NT2/D1 (cell line): Measurements from ENCODE around the gene EGFR.

ENCODE experiments used
- DNase-seq: peaks from one replicate; pipeline ENCODE4 v3.0.0-alpha.2; 2011; ENCODE audit warnings: low read depth, low spot score
- H3K27me3 ChIP-seq: 2 replicates; pipeline ENCODE4 v1.6.0; 2011; ENCODE audit warnings: mild to moderate bottlenecking; ENCODE audit not compliant: insufficient read length, insufficient read depth
- H3K36me3 ChIP-seq: 2 replicates; pipeline ENCODE4 v1.6.1; 2011; ENCODE audit warnings: mild to moderate bottlenecking, low read length, mixed read lengths; ENCODE audit not compliant: insufficient read depth, insufficient read length
- H3K4me1 ChIP-seq: 2 replicates; pipeline ENCODE4 v1.5.1; 2011; ENCODE audit not compliant: insufficient read depth, insufficient read length
- H3K4me3 ChIP-seq: 2 replicates; pipeline ENCODE4 v1.5.1; 2011; ENCODE audit warnings: low read depth; ENCODE audit not compliant: insufficient read length
- H3K9ac ChIP-seq: 2 replicates; pipeline ENCODE4 v1.6.0; 2011; ENCODE audit warnings: low read depth; ENCODE audit not compliant: insufficient read length
- H3K9me3 ChIP-seq: 2 replicates; pipeline ENCODE4 v1.5.1; 2011; ENCODE audit warnings: mild to moderate bottlenecking, low read length; ENCODE audit not compliant: insufficient read depth
- SUZ12 ChIP-seq: IDR thresholded peaks from 2 replicates; pipeline ENCODE4 v1.6.1; 2011; ENCODE audit not compliant: insufficient read length, insufficient read depth; ENCODE audit errors: extremely low read depth
- YY1 ChIP-seq: IDR thresholded peaks from 2 replicates; pipeline ENCODE4 v1.6.1; 2011; ENCODE audit not compliant: insufficient read length, insufficient read depth
- ZNF274 ChIP-seq: IDR thresholded peaks from 2 replicates; pipeline ENCODE4 v1.6.1; 2011; ENCODE audit warnings: mild to moderate bottlenecking, low read depth, low read length

EGFR gene

GRCh38 chr7:55212838-55213237, 194.0 kb downstream of the EGFR start:
- TF ChIP-seq SUZ12 (no peak), ZNF274 (no peak), YY1 (no peak)
- Histone ChIP-seq H3K4me1 (peaks cover 5% of the 10 kb centered on the region), H3K27me3 (no peaks in the 10 kb centered on the region), H3K4me3 (no peak overlapping the region), H3K9me3 (no peaks in the 10 kb centered on the region), H3K9ac (no peak overlapping the region), H3K36me3 (peaks cover 11% of the 10 kb centered on the region)
- no peak for DNase-seq

DNA sequence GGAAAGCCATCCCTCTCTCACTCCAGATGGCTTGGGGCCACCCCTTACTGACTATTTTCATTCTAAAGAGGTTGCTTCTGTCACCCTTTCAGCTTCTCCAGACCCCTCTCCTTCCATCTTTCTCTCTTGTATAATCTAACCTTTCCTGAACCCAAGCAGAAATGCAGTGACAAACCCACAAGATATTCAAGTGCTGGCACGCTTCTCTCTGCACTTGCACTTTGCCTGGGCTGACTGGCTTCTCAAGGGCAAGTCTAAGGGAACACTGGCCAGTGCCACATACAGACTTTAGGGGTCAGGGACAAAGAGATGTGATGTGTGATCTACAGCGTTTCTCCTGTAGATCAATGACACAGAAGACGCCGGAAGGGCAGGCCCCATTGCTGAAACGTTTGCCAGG, 195.9 kb downstream of the EGFR start:
- TF ChIP-seq YY1 (no peak), ZNF274 (no peak), SUZ12 (no peak)
- no peaks in the 10 kb centered on the region for H3K27me3 ChIP-seq
- peaks cover 5% of the 10 kb centered on the region for H3K4me1 ChIP-seq
- no peak overlapping the region for H3K9ac ChIP-seq
- DNase-seq: no peak
- no peaks in the 10 kb centered on the region for H3K36me3 ChIP-seq
- H3K4me3 ChIP-seq: no peak overlapping the region
- H3K9me3 ChIP-seq: no peaks in the 10 kb centered on the region

GRCh38 chr7:55223023-55223422, 204.2 kb downstream of the EGFR start:
- no peak overlapping the region for H3K4me3 ChIP-seq
- no peak overlapping the region for H3K9ac ChIP-seq
- H3K4me1 ChIP-seq: no peaks in the 10 kb centered on the region
- TF ChIP-seq ZNF274: no peak
- TF ChIP-seq YY1: no peak
- no peak for TF ChIP-seq SUZ12
- DNase-seq: no peak
- no peaks in the 10 kb centered on the region for H3K9me3 ChIP-seq
- H3K27me3 ChIP-seq: no peaks in the 10 kb centered on the region
- no peaks in the 10 kb centered on the region for H3K36me3 ChIP-seq

DNA sequence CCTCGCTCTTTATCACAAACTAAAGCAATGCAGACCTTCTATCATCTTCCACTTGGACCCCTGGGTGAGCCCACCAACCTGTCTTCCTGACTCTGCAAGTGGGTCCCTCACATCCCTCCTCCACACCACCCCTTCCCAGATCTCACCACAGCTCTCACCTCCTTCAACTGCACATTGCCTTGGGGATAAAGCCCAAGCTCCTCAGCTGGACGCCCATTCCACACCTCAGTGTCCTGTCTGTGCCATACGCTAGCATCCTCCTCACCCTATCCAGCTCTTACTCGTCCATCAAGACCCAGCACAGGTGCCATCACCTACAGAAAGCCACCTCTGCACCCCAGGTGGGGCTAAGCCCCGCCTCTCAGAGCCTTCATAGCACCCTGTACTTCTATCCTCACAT, 205.3 kb downstream of the EGFR start:
- Histone ChIP-seq H3K4me3 (no peak overlapping the region), H3K9me3 (0 out of 2 replicates have a peak, but pooled peaks cover 3% of the 10 kb centered on the region), H3K36me3 (no peaks in the 10 kb centered on the region), H3K27me3 (no peaks in the 10 kb centered on the region), H3K9ac (no peak overlapping the region), H3K4me1 (no peaks in the 10 kb centered on the region)
- DNase-seq: no peak
- TF ChIP-seq SUZ12 (no peak), ZNF274 (no peak), YY1 (no peak)

DNA sequence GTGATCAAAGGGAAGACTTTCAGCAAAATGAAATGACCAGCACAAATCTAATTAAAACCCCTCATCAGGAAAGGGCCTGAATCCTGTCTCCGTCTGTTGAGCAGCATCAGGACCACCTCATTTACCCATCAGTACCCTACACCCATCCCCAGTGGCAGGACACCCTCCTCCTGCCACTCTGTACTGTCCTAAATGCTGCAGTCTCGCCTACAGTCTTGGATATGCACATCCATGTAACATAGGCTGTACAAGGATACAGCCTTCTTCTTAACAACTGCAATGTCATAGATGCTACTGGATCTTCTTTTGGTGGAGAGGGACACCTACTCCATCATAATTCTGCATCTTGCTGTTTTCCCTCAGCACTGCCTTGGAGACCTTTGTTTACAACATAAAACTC, 206.0 kb downstream of the EGFR start:
- H3K4me1 ChIP-seq: no peaks in the 10 kb centered on the region
- H3K9ac ChIP-seq: no peak overlapping the region
- 0 out of 2 replicates have a peak, but pooled peaks cover 3% of the 10 kb centered on the region for H3K9me3 ChIP-seq
- TF ChIP-seq SUZ12: no peak
- TF ChIP-seq ZNF274: no peak
- no peak for TF ChIP-seq YY1
- no peaks in the 10 kb centered on the region for H3K27me3 ChIP-seq
- no peak overlapping the region for H3K4me3 ChIP-seq
- H3K36me3 ChIP-seq: no peaks in the 10 kb centered on the region
- no peak for DNase-seq

GRCh38 chr7:55230014-55230413, 211.2 kb downstream of the EGFR start:
- Histone ChIP-seq H3K4me1 (no peaks in the 10 kb centered on the region), H3K36me3 (no peaks in the 10 kb centered on the region)
- TF ChIP-seq SUZ12 (no peak), ZNF274 (no peak), YY1 (no peak)

GRCh38 chr7:55231736-55232280, 213.0 kb downstream of the EGFR start:
- H3K9ac ChIP-seq: no peak overlapping the region
- H3K4me3 ChIP-seq: no peak overlapping the region
- H3K36me3 ChIP-seq: no peaks in the 10 kb centered on the region
- 0 out of 2 replicates have a peak, but pooled peaks cover 3% of the 10 kb centered on the region for H3K9me3 ChIP-seq
- DNase-seq: no peak
- TF ChIP-seq ZNF274 (no peak), YY1 (no peak), SUZ12 (no peak)
- no peaks in the 10 kb centered on the region for H3K4me1 ChIP-seq
- no peaks in the 10 kb centered on the region for H3K27me3 ChIP-seq

More at GRCh38 chr7:55230014-55230413, 211.2 kb downstream of the EGFR start:
- H3K9ac ChIP-seq: no peak overlapping the region
- no peak for DNase-seq
- H3K4me3 ChIP-seq: no peak overlapping the region
- no peaks in the 10 kb centered on the region for H3K27me3 ChIP-seq
- H3K9me3 ChIP-seq: 0 out of 2 replicates have a peak, but pooled peaks cover 3% of the 10 kb centered on the region
